OCI-LY3 (cell line): Measurements from ENCODE around the gene ARID3C.

Experiments
- H2AFZ ChIP-seq: fragments of 200-600, 300-600 bp; shearing (Covaris generic); 2 replicates; pipeline ENCODE4 v1.6.0; 2014; ENCODE audit warnings: antibody characterized with exemption, low read depth, low read length
- H3K27ac ChIP-seq: fragments of 200-600, 300-600 bp; sonication (generic); 2 replicates; pipeline ENCODE4 v1.5.1; 2014; ENCODE audit warnings: mild to moderate bottlenecking, low read length, moderate library complexity, mixed read lengths
- H3K27me3 ChIP-seq: fragments of 200-600, 300-600 bp; sonication (generic); 2 replicates; pipeline ENCODE4 v1.6.1; 2014; ENCODE audit warnings: low read depth, low read length, mixed read lengths
- H3K36me3 ChIP-seq: fragments of 200-600, 300-600 bp; sonication (generic); replicated peaks from 2 replicates; pipeline ENCODE3; 2014; ENCODE audit warnings: low read depth, low read length, mixed read lengths
- H3K4me1 ChIP-seq: fragments of 300-600, 200-600 bp; sonication (generic); 2 replicates; pipeline ENCODE4 v1.6.1; 2014; ENCODE audit warnings: low read length, mixed read lengths
- H3K4me2 ChIP-seq: fragments of 200-600, 300-600 bp; sonication (generic); 2 replicates; pipeline ENCODE4 v1.6.1; 2014; ENCODE audit warnings: low read length, mixed read lengths
- H3K4me3 ChIP-seq: fragments of 300-600, 200-600 bp; sonication (generic); 2 replicates; pipeline ENCODE4 v1.5.1; 2014; ENCODE audit warnings: antibody characterized with exemption, mild to moderate bottlenecking, low read length, moderate library complexity
- H3K79me2 ChIP-seq: fragments of 300-600, 200-600 bp; shearing (Covaris generic); 2 replicates; pipeline ENCODE4 v1.6.1; 2014; ENCODE audit warnings: mild to moderate bottlenecking, low read length, mixed read lengths
- H3K9ac ChIP-seq: fragments of 300-600, 200-600 bp; shearing (Covaris generic); 2 replicates; pipeline ENCODE4 v1.6.0; 2014; ENCODE audit warnings: mild to moderate bottlenecking, low read length, moderate library complexity
- H3K9me3 ChIP-seq: fragments of 200-600, 300-600 bp; shearing (Covaris generic); 2 replicates; pipeline ENCODE4 v1.6.1; 2014; ENCODE audit warnings: low read length, mixed read lengths; ENCODE audit not compliant: insufficient read depth
- H4K20me1 ChIP-seq: fragments of 200-600, 300-600 bp; sonication (generic); 2 replicates; pipeline ENCODE4 v1.6.1; 2016; ENCODE audit warnings: low read length, mixed read lengths; ENCODE audit not compliant: insufficient read depth
- EZH2phosphoT487 ChIP-seq: fragments of 200-600 bp; shearing (Covaris generic); IDR thresholded peaks from 2 replicates; pipeline ENCODE4 v1.6.1; 2018; ENCODE audit warnings: antibody characterized with exemption, mixed run types, low read depth
- TF ChIP-seq, protein P1 (sequence below): fragments of 200-600, 300-600 bp; sonication (generic); IDR thresholded peaks from 2 replicates; pipeline ENCODE4 v1.5.1; 2014; ENCODE audit warnings: antibody characterized with exemption, low read length, low read depth

The ARID3C gene

DNA sequence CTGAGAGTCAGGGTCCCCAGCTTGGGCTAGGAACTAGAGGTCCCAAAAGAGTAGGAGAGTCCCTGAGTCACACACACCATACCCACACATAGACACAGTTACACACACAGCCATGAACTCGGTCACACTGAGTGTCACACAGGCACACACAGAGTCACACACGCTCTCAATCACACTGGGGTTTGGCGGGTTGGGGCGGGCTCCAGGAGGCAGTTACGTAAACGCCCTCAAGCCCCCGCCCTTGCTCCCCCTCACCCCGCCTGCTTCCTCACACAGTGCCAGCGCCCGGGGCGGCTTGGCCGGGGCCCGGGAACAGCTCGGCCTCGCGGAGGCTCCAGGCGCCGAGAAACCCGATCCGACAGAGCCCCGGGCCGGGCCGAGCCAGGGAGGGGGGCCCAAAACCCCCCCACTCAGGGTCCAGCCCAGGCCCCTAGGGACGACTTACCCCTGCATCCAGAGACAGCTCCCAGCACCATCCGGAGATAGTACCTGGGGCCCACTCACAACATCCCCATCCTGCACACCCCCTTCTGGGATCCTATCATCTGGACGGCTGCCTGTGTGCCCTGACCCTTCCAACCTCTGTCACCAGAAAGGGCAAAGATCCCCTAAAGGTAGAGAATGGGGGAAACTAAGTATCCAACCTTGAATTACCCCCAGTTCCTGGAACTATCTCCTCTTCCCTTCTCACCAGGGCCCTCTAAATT, 35.8 kb downstream of the ARID3C start:
- no peaks in the 10 kb centered on the region for H3K36me3 ChIP-seq
- peak overlapping the region; percentile 14; the same call in 1 of the 2 replicates for H3K9ac ChIP-seq
- no peaks in the 10 kb centered on the region for H3K9me3 ChIP-seq
- H3K79me2 ChIP-seq = no peaks in the 10 kb centered on the region
- peak overlapping the region; percentile 22; the same call in 1 of the 2 replicates for H3K4me3 ChIP-seq
- H2AFZ ChIP-seq = peak overlapping the region; percentile 55; the same call in 1 of the 2 replicates
- H3K27me3 ChIP-seq = no peaks in the 10 kb centered on the region; the same call in 1 of the 2 replicates
- H3K27ac ChIP-seq = no peak overlapping the region
- H3K4me1 ChIP-seq = peaks cover 28% of the 10 kb centered on the region
- H4K20me1 ChIP-seq = no peaks in the 10 kb centered on the region
- peak overlapping the region; percentile 55 for H3K4me2 ChIP-seq
- TF ChIP-seq EZH2phosphoT487 = no peak
- TF ChIP-seq, protein P1, sequence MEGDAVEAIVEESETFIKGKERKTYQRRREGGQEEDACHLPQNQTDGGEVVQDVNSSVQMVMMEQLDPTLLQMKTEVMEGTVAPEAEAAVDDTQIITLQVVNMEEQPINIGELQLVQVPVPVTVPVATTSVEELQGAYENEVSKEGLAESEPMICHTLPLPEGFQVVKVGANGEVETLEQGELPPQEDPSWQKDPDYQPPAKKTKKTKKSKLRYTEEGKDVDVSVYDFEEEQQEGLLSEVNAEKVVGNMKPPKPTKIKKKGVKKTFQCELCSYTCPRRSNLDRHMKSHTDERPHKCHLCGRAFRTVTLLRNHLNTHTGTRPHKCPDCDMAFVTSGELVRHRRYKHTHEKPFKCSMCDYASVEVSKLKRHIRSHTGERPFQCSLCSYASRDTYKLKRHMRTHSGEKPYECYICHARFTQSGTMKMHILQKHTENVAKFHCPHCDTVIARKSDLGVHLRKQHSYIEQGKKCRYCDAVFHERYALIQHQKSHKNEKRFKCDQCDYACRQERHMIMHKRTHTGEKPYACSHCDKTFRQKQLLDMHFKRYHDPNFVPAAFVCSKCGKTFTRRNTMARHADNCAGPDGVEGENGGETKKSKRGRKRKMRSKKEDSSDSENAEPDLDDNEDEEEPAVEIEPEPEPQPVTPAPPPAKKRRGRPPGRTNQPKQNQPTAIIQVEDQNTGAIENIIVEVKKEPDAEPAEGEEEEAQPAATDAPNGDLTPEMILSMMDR = no peak

- Histone ChIP-seq H3K9ac (0 out of 2 replicates have a peak overlapping the region, but pooled peaks have one; percentile 3), H3K27me3 (no peaks in the 10 kb centered on the region), H3K4me3 (peak overlapping the region; percentile 22; the same call in 1 of the 2 replicates), H3K9me3 (no peaks in the 10 kb centered on the region), H2AFZ (no peak overlapping the region; the same call in 1 of the 2 replicates), H4K20me1 (no peaks in the 10 kb centered on the region), H3K27ac (no peak overlapping the region), H3K36me3 (no peaks in the 10 kb centered on the region), H3K4me1 (peaks cover 36% of the 10 kb centered on the region), H3K4me2 (peak overlapping the region; percentile 55), H3K79me2 (no peaks in the 10 kb centered on the region)
- TF ChIP-seq EZH2phosphoT487 = no peak
Observed at GRCh38 chr9:34591917-34592866, 36.7 kb downstream of the ARID3C start.

DNA sequence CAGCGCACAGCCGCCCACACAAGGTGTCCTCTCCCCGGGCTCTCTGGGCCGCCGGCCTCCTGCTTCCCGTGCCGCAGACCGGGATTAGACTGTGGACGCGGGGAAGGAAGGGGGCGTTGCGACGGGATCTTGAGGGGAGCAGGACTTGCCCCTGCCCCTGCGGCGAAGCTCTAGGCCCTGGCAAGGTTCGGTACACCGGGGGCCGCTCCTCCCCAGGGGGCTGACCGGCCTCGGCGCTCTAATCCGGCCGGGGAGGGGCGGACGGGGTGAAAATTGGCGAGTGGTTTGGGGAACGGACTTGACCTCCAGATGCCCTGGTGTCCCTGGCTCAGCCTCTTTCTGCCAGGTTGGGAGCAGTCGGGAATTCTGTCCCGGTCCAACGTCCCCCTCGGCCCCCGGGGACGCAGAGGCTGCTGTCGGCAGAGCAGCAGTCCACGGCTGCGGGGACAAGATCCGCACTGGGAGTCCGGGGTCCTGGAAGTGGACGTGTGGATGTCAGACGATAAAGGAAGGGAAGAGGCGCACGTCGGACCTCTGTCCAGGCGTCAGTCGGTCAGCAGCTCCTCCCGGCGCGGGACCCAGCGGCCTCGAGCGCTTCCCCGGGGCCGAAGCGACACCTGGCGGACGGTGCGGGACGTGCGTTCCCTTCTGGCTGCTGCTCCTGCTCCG, 37.5 kb downstream of the ARID3C start:
- no peak overlapping the region for H3K9ac ChIP-seq
- no peaks in the 10 kb centered on the region for H3K36me3 ChIP-seq
- no peaks in the 10 kb centered on the region for H3K9me3 ChIP-seq
- peaks cover 7% of the 10 kb centered on the region; the same call in 1 of the 2 replicates for H3K27me3 ChIP-seq
- no peak overlapping the region for H3K27ac ChIP-seq
- H2AFZ ChIP-seq = no peak overlapping the region
- H3K4me2 ChIP-seq = peak overlapping the region; percentile 55
- peaks cover 44% of the 10 kb centered on the region for H3K4me1 ChIP-seq
- no peak overlapping the region for H3K4me3 ChIP-seq
- no peaks in the 10 kb centered on the region for H3K79me2 ChIP-seq
- TF ChIP-seq EZH2phosphoT487 = no peak
- TF ChIP-seq, protein P1 = peak; percentile 78
- H4K20me1 ChIP-seq = no peaks in the 10 kb centered on the region

DNA sequence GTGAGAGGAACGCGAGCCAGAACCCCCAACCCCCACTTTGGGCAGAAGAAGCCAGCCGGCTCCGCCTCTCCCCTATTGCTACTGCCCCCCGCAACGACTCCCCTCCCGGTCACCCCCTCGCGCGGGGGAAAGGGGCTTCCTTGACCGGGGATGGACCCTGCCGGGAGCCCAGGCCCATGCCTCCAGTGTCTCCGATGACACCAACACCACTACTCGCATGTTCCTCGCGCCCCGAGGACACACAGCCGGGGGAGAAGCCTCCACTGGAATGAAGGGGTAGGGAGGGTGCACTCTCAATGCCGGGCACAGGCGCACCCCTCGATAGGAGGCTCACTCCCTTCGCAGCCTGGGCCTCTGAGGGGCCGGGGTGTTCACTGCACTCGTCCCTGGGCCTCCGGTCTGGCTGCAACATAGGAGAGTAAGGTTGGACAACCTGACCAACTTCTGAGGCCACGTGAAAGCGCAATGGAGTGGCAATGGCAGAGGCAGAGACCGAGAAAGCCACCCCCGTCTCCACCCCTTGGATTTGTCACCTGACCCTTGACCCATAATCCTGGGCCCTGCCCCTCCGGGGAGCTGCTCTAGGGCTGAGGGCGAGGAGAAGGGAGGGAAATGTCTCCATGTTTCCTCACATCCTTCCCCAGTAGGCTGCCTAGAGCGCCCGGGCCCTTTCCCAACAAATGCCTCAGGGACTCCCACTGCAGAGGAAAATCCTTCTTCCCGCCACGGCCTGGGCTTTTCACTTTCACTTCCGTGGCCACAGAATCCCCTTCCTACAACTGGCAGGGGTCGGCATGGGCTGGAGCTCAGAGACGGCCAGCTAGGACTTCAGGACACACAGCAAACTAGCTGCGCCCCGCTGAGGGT, 38.3 kb downstream of the ARID3C start:
- Histone ChIP-seq H3K36me3 (no peaks in the 10 kb centered on the region), H3K27ac (no peak overlapping the region), H3K27me3 (peaks cover 11% of the 10 kb centered on the region; the same call in 1 of the 2 replicates), H3K79me2 (no peaks in the 10 kb centered on the region), H3K9ac (no peak overlapping the region), H3K4me2 (no peak overlapping the region), H3K9me3 (no peaks in the 10 kb centered on the region), H2AFZ (no peak overlapping the region), H3K4me3 (no peak overlapping the region), H3K4me1 (peaks cover 51% of the 10 kb centered on the region), H4K20me1 (no peaks in the 10 kb centered on the region)
- TF ChIP-seq, protein P1 = no peak
- TF ChIP-seq EZH2phosphoT487 = no peak
